ENCODE data around the gene TRIM28. TPM values are rescaled to one million over a fixed set of nuclear protein-coding genes. Genes with fewer than 3 reads are reported as not detected.
A peak's percentile ranks its signal among the peaks of the same experiment; 100 is the strongest.

The TRIM28 gene
- total RNA-seq, 2 donors from 2014 or later, result 205 to 412 TPM

DNA sequence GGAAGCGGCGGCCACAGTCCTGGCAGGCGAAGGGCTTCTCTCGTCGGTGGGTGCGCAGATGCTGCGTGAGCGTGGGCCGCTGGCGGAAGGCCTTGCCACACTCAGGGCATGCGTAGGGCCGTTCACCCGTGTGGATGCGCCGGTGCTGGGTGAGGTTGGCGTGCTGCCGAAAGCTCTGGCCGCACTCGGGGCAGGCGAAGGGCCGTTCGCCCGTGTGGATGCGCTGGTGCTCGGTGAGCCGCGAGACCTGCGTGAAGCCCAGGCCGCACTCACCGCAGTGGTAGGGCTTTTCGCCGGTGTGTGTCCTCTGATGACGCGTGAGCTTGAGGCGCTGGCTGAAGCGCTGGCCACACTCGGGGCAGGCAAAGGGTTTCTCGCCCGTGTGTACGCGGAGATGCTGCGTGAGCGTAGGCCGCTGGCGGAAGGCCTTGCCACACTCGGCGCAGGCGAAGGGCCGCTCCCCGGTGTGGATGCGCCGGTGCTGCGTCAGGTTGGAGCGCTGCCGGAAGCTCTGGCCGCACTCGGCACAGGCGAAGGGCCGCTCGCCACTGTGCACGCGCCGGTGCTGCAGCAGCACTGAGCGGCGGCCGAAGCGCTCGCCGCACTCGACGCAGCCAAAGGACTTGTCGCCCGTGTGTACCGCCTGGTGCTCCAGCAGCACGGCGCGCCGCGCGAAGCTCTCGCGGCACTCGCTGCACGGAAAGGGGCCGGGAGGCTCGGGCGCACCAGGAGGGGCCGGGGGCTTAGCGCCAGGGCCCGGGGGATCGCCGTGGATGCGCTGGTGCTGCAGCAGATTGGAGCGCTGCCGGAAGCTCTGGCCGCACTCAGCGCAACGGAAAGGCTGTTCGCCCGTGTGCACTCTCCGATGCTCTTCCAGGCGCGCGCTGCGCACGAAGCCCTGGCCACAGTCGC lies 18.5 kb downstream of the TRIM28 start:
- Histone ChIP-seq H3K36me3 (no peaks in the 10 kb centered on the region), H3K9ac (ENCODE audit: low read depth in 2 of 2, low read length in 2 of 2) (peak overlapping the region; percentile 53 to 61), H3K4me1 (peaks cover 22% of the 10 kb centered on the region), H3K4me3 (peak overlapping the region; percentile 30), H3K27ac (no peak overlapping the region), H3K9me3 (no peaks in the 10 kb centered on the region), H3K27me3 (no peaks in the 10 kb centered on the region)
- peak; percentile 49 for DNase-seq
- no peak for TF ChIP-seq CTCF (IDR thresholded peaks at IDR 0.05)
- intact Hi-C loops (cut with DNase I), result no loop called here

- peak overlapping the region; percentile 30 for H3K4me3 ChIP-seq
- peak overlapping the region; percentile 1 to 61 for H3K9ac ChIP-seq (ENCODE audit: low read depth in 2 of 2, low read length in 2 of 2)
- no peaks in the 10 kb centered on the region for H3K9me3 ChIP-seq
- H3K36me3 ChIP-seq, result no peaks in the 10 kb centered on the region
- DNase-seq, result peak; percentile 65
- H3K27ac ChIP-seq, result no peak overlapping the region
- intact Hi-C loops (cut with DNase I), result no loop called here
- H3K27me3 ChIP-seq, result no peaks in the 10 kb centered on the region
- TF ChIP-seq CTCF (IDR thresholded peaks at IDR 0.05), result no peak
- H3K4me1 ChIP-seq, result peaks cover 22% of the 10 kb centered on the region
Measured at GRCh38 chr19:58563034-58563573, 19.2 kb downstream of the TRIM28 start.

DNA sequence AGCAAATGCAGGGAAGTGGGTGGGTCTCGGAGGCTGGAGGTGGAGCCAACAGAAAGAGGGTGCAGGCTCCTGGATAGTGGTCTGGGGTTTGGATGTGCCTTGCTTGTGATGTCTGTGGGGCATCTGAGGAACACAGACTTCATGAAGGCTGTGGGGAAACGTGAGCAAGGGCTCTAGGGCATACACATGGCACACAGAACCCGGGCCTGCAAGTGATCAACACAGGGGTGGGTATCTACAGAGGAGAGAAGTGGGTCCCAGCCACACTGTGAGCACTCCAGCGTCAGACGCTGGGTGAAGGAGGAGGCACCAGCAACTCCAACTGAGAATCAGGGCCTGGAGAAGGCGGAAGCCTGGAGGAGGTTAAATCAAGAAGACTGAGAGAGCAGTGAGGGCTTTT lies 20.0 kb downstream of the TRIM28 start:
- Histone ChIP-seq H3K27me3 (no peaks in the 10 kb centered on the region), H3K9me3 (no peaks in the 10 kb centered on the region), H3K9ac (ENCODE audit: low read depth in 2 of 2, low read length in 2 of 2) (no peak overlapping the region), H3K4me3 (no peak overlapping the region), H3K27ac (no peak overlapping the region), H3K4me1 (peaks cover 22% of the 10 kb centered on the region), H3K36me3 (no peaks in the 10 kb centered on the region)
- no peak for DNase-seq
- no peak for TF ChIP-seq CTCF (IDR thresholded peaks at IDR 0.05)
- intact Hi-C loops (cut with DNase I), result no loop called here

DNA sequence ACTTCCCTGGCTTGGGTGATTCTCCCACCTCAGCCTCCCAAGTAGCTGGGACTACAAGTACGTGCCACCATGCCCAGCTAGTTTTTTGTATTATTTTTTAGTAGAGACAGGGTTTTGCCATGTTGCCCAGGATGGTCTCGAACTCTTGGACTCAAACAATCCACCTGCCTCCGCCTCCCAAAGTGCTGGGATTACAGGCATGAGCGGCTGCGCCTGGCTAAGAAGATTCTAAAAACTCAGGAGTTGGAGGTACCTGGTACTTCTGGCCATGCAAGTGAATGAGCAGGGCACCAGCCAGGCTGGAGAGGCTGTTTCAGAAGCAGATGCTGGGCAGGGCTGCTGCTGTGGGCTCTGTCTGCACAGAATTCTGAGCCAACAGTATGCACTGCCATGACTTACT lies 23.1 kb downstream of the TRIM28 start:
- Histone ChIP-seq H3K4me3 (no peak overlapping the region), H3K9me3 (no peaks in the 10 kb centered on the region), H3K27ac (no peak overlapping the region), H3K36me3 (no peaks in the 10 kb centered on the region), H3K4me1 (peaks cover 17% of the 10 kb centered on the region), H3K9ac (ENCODE audit: low read depth in 2 of 2, low read length in 2 of 2) (no peak overlapping the region), H3K27me3 (no peaks in the 10 kb centered on the region)
- TF ChIP-seq CTCF (IDR thresholded peaks at IDR 0.05), result no peak
- intact Hi-C loops (cut with DNase I), result no loop called here
- no peak for DNase-seq

GRCh38 chr19:58568453-58569130 lies 24.7 kb downstream of the TRIM28 start:
- intact Hi-C loops (cut with DNase I), result no loop called here
- no peak overlapping the region for H3K9ac ChIP-seq (ENCODE audit: low read depth in 2 of 2, low read length in 2 of 2)
- DNase-seq, result peak; percentile 16

More at GRCh38 chr19:58568453-58569130, 24.7 kb downstream of the TRIM28 start:
- no peaks in the 10 kb centered on the region for H3K9me3 ChIP-seq
- H3K27me3 ChIP-seq, result no peaks in the 10 kb centered on the region
- H3K36me3 ChIP-seq, result no peaks in the 10 kb centered on the region
- no peak overlapping the region for H3K27ac ChIP-seq
- no peak overlapping the region for H3K4me3 ChIP-seq
- no peak for TF ChIP-seq CTCF (IDR thresholded peaks at IDR 0.05)
- peaks cover 6% of the 10 kb centered on the region for H3K4me1 ChIP-seq

All from colonic mucosa (tissue), 4 donors.